SJCRH30 (cell line): ENCODE measurements around the gene TEX36. TPM values are rescaled to one million over a fixed set of nuclear protein-coding genes. Genes with fewer than 3 reads are reported as not detected.
"Not testable (repeated sequence)": the region's sequence is repeated elsewhere in the genome, so short reads cannot be mapped to it uniquely, and the experiment has no call there.

Source experiments
- DNase-seq, 2 experiments: peaks; one replicate each; pipeline ENCODE4 v3.0.0-alpha.2; 2015 to 2020
- H3K27ac ChIP-seq: fragments of 250-450 bp; sonication (Bioruptor Pico); 2 replicates; pipeline ENCODE4 v1.5.1; 2020; ENCODE audit warnings: mild to moderate bottlenecking, moderate library complexity
- H3K27me3 ChIP-seq: fragments of 250-450 bp; sonication (Bioruptor Pico); 2 replicates; pipeline ENCODE4 v1.5.1; 2020; ENCODE audit warnings: mild to moderate bottlenecking, moderate library complexity
- H3K36me3 ChIP-seq: fragments of 250-450 bp; sonication (Bioruptor Pico); 2 replicates; pipeline ENCODE4 v1.5.1; 2020; ENCODE audit warnings: mild to moderate bottlenecking, moderate library complexity
- H3K4me1 ChIP-seq: fragments of 250-450 bp; sonication (Bioruptor Pico); 2 replicates; pipeline ENCODE4 v1.5.1; 2020; ENCODE audit warnings: mild to moderate bottlenecking, moderate library complexity
- H3K4me3 ChIP-seq: fragments of 250-450 bp; sonication (Bioruptor Pico); 2 replicates; pipeline ENCODE4 v1.5.1; 2020; ENCODE audit warnings: mild to moderate bottlenecking, moderate library complexity
- H3K9me3 ChIP-seq: fragments of 250-450 bp; sonication (Bioruptor Pico); replicated peaks from 2 replicates; pipeline ENCODE4 v1.5.1; 2020; ENCODE audit warnings: mild to moderate bottlenecking, moderate library complexity
- total RNA-seq: library from RNA; depleted of rRNA; stranded (reverse); fragments of >200 nt; shearing (Covaris generic); gene quantifications from 2 replicates; pipeline ENCODE4 v1.2.3, GENCODE V29; 2014

TEX36 gene
- total RNA-seq, 1 experiment from 2014 or later, result not detected

DNA sequence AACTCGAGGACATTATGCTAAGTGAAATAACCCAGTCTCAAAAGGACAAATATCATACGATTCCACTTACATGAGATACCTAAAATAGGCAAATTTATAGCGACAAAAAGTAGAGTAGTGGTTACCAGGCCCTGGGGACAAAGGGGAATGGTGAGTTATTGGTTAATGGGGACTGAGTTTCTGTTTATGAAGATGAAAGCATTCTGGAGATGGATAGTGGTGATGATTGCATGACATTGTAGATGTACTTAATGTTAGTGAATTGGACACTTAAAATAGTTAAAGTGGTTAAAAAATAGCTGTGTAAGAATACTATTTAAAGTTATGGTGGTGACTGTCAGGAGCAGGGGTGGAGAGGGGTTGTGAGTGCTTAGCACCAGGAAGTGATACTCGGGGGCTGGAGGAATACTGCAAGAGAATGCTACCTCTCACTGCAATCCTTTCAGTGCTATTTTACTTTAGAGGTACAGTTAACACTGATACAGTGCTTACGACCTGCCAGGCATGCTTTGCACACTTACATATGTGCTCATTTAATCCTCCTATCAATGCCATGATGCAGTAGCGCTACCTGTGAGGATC, 16.7 kb upstream of the TEX36 start:
- no peaks in the 10 kb centered on the region for H3K36me3 ChIP-seq
- H3K4me1 ChIP-seq, result no peaks in the 10 kb centered on the region
- no peak for DNase-seq
- H3K27ac ChIP-seq, result no peak overlapping the region
- no peak overlapping the region for H3K4me3 ChIP-seq
- no peaks in the 10 kb centered on the region for H3K27me3 ChIP-seq
- H3K9me3 ChIP-seq, result no peaks in the 10 kb centered on the region

DNA sequence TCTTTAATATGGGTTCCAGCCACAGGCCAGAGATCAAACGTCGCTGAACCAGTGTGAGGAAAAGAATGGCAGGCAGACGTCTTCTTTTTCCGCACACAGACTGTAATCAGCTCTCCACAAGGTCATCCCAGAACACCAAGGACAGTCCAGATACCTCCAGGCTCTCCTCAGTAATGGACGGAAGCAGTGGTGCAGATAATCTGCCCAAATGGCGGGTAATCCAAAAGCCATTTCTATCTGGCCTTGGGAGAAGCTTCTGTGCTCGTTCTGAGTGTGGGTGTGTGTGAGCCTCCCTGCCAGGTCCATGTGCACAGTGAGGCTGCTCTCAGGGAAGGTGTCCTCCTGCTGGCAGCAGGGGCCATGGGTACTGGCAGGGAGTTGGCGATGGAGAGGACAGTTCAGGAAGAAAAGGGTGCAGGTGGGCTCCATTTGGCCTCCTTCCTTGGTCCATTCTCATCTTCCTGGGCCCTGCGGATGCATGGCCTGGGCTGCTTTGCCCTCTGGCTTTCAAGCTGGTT, 15.6 kb upstream of the TEX36 start:
- H3K27ac ChIP-seq, result no peak overlapping the region
- no peaks in the 10 kb centered on the region for H3K27me3 ChIP-seq

DNA sequence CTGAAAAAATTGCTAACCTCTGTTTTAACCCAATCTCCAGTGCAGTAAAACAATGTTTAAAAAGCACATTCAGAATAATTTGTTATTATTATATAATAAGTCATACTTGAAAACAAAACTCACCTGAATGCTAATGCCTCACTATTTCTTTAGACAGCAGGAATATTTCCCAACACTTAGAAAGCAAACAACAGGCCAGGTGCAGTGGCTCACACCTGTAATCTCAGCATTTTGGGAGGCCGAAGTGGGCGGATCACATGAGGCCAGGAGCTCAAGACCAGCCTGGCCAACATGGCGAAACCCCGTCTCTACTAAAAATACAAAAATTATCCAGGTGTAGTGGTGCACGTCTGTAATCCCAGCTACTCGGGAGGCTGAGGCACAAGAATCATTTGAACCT, 13.9 kb upstream of the TEX36 start:
- not testable (repeated sequence) for H3K27me3 ChIP-seq, H3K27ac ChIP-seq, H3K4me3 ChIP-seq

More for the DNA sequence above, 15.6 kb upstream of the TEX36 start:
- no peaks in the 10 kb centered on the region for H3K9me3 ChIP-seq
- no peaks in the 10 kb centered on the region for H3K4me1 ChIP-seq
- DNase-seq, result no peak
- H3K36me3 ChIP-seq, result no peaks in the 10 kb centered on the region
- H3K4me3 ChIP-seq, result no peak overlapping the region

DNA sequence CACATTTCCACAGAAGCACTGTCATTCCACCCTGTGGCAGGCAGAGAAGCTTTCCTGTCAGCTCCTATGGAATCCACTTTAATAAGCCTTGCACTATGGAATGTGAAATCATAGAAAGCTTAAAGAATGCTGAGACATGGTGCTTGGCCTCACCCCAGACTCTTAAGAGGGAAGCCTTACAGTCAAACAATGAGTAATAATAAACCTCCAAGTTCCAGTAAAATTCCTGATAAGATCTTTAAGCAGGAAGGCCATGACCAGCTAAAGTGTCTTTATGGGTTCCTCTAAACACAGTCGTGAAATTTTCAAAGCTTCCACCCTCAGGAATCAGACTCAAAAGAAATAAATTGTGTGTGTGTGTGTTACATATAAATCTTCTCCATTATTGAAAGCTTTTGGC, 11.9 kb upstream of the TEX36 start:
- Histone ChIP-seq H3K36me3 (no peaks in the 10 kb centered on the region), H3K27me3 (no peaks in the 10 kb centered on the region), H3K4me3 (no peak overlapping the region), H3K4me1 (no peaks in the 10 kb centered on the region), H3K9me3 (no peaks in the 10 kb centered on the region), H3K27ac (no peak overlapping the region)
- no peak for DNase-seq

More for the DNA sequence above, 13.9 kb upstream of the TEX36 start:
- H3K4me1 ChIP-seq, H3K36me3 ChIP-seq, DNase-seq, H3K9me3 ChIP-seq: not testable (repeated sequence)

DNA sequence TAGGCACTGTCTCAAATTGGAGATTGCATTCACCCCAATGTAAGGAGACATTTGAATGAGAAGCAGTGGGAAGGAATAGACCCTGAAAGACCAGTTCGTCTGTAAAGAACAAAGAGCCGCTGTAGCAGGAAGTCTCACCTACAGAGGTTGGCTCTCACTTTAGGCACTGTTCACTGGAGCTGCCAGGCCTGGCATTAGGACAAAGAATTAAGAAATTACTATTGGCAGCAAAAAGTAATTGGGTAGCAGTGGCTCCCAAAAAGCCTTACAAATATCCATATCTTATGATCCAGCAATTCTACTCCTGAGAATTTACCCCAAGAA, 10.5 kb upstream of the TEX36 start:
- Histone ChIP-seq H3K36me3 (no peaks in the 10 kb centered on the region), H3K4me3 (no peak overlapping the region), H3K9me3 (no peaks in the 10 kb centered on the region), H3K27me3 (no peaks in the 10 kb centered on the region), H3K27ac (no peak overlapping the region), H3K4me1 (no peaks in the 10 kb centered on the region)
- DNase-seq, result no peak

DNA sequence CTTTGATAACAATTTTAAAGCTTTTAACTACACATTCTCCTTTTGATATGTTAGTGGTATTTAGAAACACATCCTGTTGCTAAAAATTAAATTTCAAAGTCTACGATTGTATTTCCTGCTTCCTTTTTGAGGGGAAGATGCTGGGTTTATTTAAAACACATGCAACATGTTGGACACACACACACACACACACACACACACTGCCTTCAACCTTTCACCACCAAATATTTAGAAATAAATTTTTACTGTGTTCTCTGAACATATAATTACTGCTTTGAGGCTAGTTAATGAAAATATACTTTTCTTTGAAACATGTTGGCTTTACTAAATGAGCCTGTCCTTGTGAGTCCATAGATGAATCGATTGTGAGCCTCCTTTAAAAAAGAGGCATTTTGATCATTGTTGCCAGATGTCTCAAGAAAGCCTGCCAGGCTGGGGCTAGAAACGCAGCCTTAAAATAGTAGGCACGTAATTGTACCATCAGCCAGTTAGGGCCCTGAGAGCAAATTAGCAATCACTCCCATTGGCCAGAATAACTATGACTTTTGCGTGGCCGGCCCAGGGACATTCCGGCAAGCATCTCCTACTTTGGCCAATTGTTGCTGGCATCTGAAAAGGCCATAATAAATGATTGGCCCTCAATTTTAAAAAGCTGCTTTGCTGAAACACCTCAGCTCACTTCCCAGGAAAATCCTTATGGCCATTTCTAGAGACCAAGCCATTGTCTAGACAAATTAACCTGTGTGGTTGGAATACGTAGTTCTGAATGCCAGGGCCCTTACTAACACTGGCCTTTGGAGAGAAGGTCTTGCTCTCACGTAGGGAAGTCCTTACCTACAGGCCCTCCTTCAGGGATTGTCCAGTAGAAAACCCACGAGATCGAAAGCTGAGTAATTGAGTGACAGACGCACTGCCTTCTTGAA, 9.9 kb upstream of the TEX36 start:
- no peak overlapping the region for H3K4me3 ChIP-seq
- DNase-seq, result no peak

DNA sequence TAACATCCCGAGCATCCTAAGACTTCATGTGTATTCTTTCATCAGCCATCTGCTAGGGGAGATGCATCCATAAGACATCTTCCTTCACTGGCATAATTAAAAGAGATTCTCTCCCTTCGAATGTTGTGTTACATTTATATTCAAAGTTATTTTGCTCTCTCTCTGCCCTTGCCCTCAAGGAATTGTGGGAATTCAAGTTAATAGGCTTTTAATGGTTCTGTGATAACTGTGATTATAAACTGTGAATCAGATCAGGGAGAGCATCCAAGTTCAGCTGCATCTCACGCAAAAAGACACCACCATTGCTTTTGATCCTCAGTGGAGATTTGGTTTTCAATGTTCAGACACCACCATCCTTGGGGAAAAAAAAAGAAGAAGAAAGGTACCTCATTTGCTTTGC, 9.2 kb upstream of the TEX36 start:
- H3K9me3 ChIP-seq, result no peaks in the 10 kb centered on the region
- H3K27ac ChIP-seq, result no peak overlapping the region
- H3K27me3 ChIP-seq, result no peaks in the 10 kb centered on the region
- DNase-seq, result no peak
- no peak overlapping the region for H3K4me3 ChIP-seq
- no peaks in the 10 kb centered on the region for H3K36me3 ChIP-seq
- H3K4me1 ChIP-seq, result 0 out of 2 replicates have a peak, but pooled peaks cover 2% of the 10 kb centered on the region

More for the DNA sequence above, 9.9 kb upstream of the TEX36 start:
- H3K36me3 ChIP-seq, result no peaks in the 10 kb centered on the region
- no peak overlapping the region for H3K27ac ChIP-seq
- no peaks in the 10 kb centered on the region for H3K27me3 ChIP-seq
- H3K4me1 ChIP-seq, result 0 out of 2 replicates have a peak, but pooled peaks cover under 1% of the 10 kb centered on the region
- H3K9me3 ChIP-seq, result no peaks in the 10 kb centered on the region

DNA sequence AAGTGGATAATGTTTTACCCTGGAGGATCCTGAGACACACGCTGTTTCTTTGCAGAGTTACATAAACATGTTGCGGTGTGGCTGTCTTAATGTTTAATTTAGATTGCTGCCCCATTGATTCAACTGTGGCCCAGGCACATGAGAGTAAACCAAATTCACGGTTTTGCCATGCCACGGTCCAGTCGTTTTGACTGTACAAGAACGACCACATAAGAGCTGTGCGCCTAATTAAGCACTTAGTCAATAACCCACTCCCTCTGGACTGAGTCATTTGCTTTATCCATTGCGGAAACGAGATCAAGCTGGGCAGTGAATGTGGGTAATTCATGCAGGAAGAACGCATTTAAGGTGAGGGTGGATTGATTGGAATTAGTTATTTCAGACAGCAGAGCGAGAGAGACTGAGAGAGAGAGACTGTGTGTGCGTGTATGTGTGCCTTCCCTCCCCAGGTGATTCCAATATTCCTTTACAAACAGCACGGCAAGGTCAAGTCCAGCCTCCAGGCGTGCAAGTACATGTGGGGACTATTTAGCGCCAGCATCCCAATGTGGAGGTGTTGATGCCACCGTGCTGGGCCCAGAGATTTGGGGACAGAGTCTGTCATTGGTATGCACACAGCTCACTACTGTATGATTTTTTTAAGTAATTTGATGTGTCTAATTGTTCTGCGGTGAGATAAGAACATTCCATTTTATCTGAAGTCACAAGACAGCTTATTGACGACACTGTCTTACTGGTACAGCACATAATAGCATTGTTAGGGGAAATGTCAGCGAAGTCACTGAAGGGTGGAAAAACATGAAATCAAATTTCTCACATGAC, 8.4 kb upstream of the TEX36 start:
- no peaks in the 10 kb centered on the region for H3K27me3 ChIP-seq
- no peaks in the 10 kb centered on the region for H3K36me3 ChIP-seq
- no peak for DNase-seq
- no peaks in the 10 kb centered on the region for H3K9me3 ChIP-seq
- no peak overlapping the region for H3K4me3 ChIP-seq
- H3K27ac ChIP-seq, result no peak overlapping the region
- H3K4me1 ChIP-seq, result 0 out of 2 replicates have a peak, but pooled peaks cover 2% of the 10 kb centered on the region

DNA sequence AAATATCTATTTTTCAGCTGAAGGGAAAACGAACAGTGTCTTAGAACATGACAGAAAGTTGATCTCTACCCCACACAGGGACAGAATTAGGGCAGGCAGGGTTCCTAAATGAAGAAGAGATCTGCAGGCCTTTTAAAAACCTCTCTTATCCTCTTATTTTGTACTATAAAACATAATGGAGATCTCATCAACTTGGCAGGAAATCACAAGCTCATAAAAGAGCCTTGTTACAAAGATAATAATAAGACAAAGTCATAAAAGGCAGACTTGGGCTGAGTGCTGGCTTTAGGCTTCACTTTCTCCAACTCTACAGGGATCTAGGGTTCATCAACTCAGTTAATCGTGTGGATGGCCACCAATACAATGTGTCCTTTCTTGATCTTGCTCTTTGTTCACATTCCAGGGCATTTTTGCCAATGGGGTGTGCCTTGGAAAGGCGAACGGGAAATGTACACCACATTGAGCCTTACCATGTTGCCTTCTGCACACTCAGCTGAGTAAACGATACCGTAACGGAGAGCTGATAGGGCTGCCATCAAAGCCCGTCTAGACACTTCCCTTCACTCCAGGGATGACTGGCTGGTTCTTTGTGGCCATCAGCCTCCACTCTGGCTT, 7.1 kb upstream of the TEX36 start:
- Histone ChIP-seq H3K4me3 (no peak overlapping the region), H3K27ac (no peak overlapping the region), H3K9me3 (no peaks in the 10 kb centered on the region), H3K36me3 (no peaks in the 10 kb centered on the region), H3K27me3 (no peaks in the 10 kb centered on the region), H3K4me1 (peaks cover 3% of the 10 kb centered on the region)
- no peak for DNase-seq

DNA sequence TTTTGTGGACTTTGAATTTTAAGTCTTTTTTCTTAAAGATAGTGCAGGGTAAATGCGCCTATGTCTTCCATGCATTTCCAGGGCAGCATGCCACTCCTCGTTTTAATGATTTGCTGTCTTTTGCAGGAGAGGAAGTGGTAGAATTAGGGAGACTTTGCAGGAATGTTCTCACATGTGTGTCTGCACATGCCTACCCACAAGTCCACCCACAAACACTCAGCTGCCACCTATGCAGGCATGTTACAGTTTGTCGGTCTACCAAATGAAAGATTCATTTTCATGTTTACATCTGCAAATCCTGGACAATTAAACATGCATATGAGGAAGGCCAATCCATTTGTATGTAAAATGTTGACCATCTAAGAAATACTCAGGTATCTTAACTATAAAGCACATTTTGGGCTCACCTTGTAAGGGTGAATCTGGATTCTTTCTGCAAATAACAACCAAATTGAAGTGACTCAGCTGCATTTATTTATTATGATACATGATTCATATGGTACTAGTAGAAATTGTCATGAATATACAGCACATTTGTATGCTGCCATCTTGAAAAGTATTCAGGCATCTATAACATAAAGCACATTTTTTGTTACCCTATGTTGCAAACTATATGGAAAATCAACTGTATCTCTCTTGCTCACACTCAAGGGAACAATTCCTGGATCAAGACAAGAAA, 4.7 kb upstream of the TEX36 start:
- Histone ChIP-seq H3K36me3 (no peaks in the 10 kb centered on the region), H3K27me3 (no peaks in the 10 kb centered on the region), H3K4me3 (no peak overlapping the region), H3K27ac (no peak overlapping the region), H3K4me1 (peaks cover 14% of the 10 kb centered on the region), H3K9me3 (no peaks in the 10 kb centered on the region)
- no peak for DNase-seq

DNA sequence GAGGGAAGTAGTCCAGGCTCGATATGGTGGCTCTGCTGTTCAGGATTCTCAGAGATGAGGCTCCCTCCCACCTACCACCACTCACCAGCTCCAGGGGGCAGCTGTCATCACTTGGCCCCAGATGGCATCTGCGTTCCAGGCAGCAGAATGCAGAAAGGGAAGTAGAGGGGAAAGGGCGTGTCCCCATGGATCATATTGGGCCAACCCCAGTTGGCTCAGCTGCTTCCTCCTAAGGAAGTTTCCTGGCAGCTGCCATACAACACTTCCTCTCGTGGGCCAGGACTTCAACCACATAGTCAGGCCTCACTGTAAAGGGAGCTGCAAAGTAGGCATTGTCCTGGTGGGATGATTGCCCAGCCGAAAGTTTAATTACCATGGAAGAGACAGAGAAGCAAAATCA, 1.6 kb upstream of the TEX36 start:
- peaks cover 14% of the 10 kb centered on the region for H3K4me1 ChIP-seq
- DNase-seq, result peak; percentile 74 to 80
- H3K9me3 ChIP-seq, result no peaks in the 10 kb centered on the region
- no peak overlapping the region for H3K27ac ChIP-seq
- H3K36me3 ChIP-seq, result no peaks in the 10 kb centered on the region
- no peaks in the 10 kb centered on the region for H3K27me3 ChIP-seq
- no peak overlapping the region for H3K4me3 ChIP-seq

DNA sequence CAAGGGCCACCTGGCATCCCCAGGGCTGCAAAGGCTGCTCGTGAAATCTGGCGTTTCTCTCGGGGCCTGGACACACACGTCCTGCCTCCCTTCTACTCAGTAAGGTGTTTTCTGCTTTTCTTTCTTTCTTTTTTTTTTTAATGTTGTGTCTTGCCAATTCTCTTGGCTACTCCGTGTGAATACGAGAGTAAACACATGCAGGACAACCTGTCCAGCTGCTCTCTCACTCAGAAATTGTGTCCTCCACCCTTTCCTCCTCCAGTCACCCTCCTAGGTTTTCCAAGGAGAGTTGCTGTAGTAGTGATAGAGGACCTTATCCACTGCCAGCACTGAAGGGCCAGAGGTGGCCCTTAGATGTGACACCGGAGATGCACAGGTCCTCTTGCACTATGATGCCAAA, 858 bp upstream of the TEX36 start:
- Histone ChIP-seq H3K4me3 (no peak overlapping the region), H3K27ac (no peak overlapping the region), H3K4me1 (peaks cover 14% of the 10 kb centered on the region), H3K9me3 (no peaks in the 10 kb centered on the region), H3K36me3 (no peaks in the 10 kb centered on the region), H3K27me3 (no peaks in the 10 kb centered on the region)
- no peak for DNase-seq

DNA sequence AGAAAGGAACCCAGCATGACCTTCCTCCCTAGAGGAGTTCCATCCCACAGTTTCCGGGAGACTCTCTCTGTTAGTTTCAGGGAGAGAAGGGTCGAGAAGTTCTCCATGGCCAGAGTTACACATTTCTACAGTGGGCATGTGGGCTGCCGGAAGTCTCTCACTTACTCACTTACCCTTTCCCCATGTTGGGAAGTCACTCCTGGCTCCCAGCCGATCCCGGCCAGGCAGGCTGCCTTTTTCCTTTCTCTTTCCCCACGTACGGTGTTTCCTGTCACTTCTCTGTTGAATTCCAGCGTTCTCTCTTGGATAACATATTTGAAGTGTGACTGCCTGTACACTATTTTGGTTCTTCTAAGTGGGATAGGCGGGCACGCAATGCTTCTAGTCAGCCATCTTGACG, 3.5 kb downstream of the TEX36 start:
- no peaks in the 10 kb centered on the region for H3K36me3 ChIP-seq
- DNase-seq, result no peak
- H3K4me3 ChIP-seq, result no peak overlapping the region
- H3K4me1 ChIP-seq, result peaks cover 5% of the 10 kb centered on the region
- H3K27me3 ChIP-seq, result no peaks in the 10 kb centered on the region
- 0 out of 2 replicates have a peak, but pooled peaks cover 3% of the 10 kb centered on the region for H3K9me3 ChIP-seq
- no peak overlapping the region for H3K27ac ChIP-seq

DNA sequence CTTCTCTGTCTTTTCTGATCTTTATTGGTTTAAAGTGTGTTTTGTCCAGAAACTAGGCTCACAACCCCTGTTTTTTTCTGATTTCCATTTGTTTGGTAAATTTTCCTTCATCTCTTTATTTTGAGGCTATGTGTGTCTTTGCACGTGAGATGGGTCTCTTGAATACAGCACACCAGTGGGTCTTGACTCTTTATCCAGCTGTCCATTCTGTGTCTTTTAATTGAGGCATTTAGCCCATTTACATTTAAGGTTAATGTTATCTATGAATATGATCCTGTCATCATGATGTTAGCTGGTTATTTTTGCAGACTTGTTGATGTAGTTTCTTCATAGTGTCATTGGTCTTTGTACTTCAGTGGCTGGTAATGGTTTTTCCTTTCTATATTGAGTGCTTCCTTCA, 10.1 kb downstream of the TEX36 start:
- H3K27me3 ChIP-seq, result no peaks in the 10 kb centered on the region
- DNase-seq, result no peak

More for the DNA sequence above, 10.1 kb downstream of the TEX36 start:
- no peak overlapping the region for H3K4me3 ChIP-seq
- H3K36me3 ChIP-seq, result no peaks in the 10 kb centered on the region
- H3K9me3 ChIP-seq, result 0 out of 2 replicates have a peak, but pooled peaks cover 3% of the 10 kb centered on the region
- H3K27ac ChIP-seq, result no peak overlapping the region
- no peaks in the 10 kb centered on the region for H3K4me1 ChIP-seq
